ENCODE data around the gene ZC3H10. TPM values are rescaled to one million over a fixed set of nuclear protein-coding genes. Genes with fewer than 3 reads are reported as not detected.

Gene ZC3H10
- total RNA-seq, 1 donor from 2014 or later, result 5.8 TPM

- intact Hi-C loops (cut with DNase I), result no loop called here
- DNase-seq, result no peak
- ATAC-seq (ENCODE audit: poor library complexity), result no peak
Observed at GRCh38 chr12:56160193-56160763, 42.2 kb downstream of the ZC3H10 start.

GRCh38 chr12:56160894-56161689 is 43.0 kb downstream of the ZC3H10 start:
- intact Hi-C loops (cut with DNase I), result no loop called here
- DNase-seq (no peak), ATAC-seq (ENCODE audit: poor library complexity) (no peak)

- DNase-seq (no peak), ATAC-seq (ENCODE audit: poor library complexity) (no peak)
- intact Hi-C loops (cut with DNase I), result no loop called here
Observed at GRCh38 chr12:56161690-56162351, 43.8 kb downstream of the ZC3H10 start.

- intact Hi-C loops (cut with DNase I), result no loop called here
- DNase-seq (no peak), ATAC-seq (ENCODE audit: poor library complexity) (no peak)
Observed at GRCh38 chr12:56162468-56163290, 44.6 kb downstream of the ZC3H10 start.

- DNase-seq, result no peak
- intact Hi-C loops (cut with DNase I), result no loop called here
Observed at GRCh38 chr12:56163533-56164344, 45.7 kb downstream of the ZC3H10 start.

GRCh38 chr12:56164345-56164729 is 46.3 kb downstream of the ZC3H10 start:
- intact Hi-C loops (cut with DNase I), result no loop called here
- no peak for ATAC-seq (ENCODE audit: poor library complexity)

More at GRCh38 chr12:56163533-56164344, 45.7 kb downstream of the ZC3H10 start:
- ATAC-seq (ENCODE audit: poor library complexity), result no peak

GRCh38 chr12:56165369-56165768 is 47.3 kb downstream of the ZC3H10 start:
- ATAC-seq (ENCODE audit: poor library complexity) (peak; percentile 11), DNase-seq (no peak)
- intact Hi-C loops (cut with DNase I), result no loop called here

More at GRCh38 chr12:56164345-56164729, 46.3 kb downstream of the ZC3H10 start:
- no peak for DNase-seq

- ATAC-seq (ENCODE audit: poor library complexity) (no peak), DNase-seq (no peak)
- intact Hi-C loops (cut with DNase I), result no loop called here
Observed at GRCh38 chr12:56169229-56169759, 51.2 kb downstream of the ZC3H10 start.

GRCh38 chr12:56172839-56173238 is 54.8 kb downstream of the ZC3H10 start:
- intact Hi-C loops (cut with DNase I), result no loop called here
- DNase-seq (no peak), ATAC-seq (ENCODE audit: poor library complexity) (no peak)

Other genes starting within 250 kb of the ZC3H10 start
- 14.3 TPM for gene PYM1, start 190.4 kb upstream of the ZC3H10 start, total RNA-seq
- 9.5 TPM for gene DGKA, start 187.1 kb upstream of the ZC3H10 start, total RNA-seq
- gene PMEL, start 152.2 kb upstream of the ZC3H10 start, total RNA-seq, result 0.83 TPM
- 7.9 TPM for gene CDK2, start 151.4 kb upstream of the ZC3H10 start, total RNA-seq
- gene RAB5B, start 144.2 kb upstream of the ZC3H10 start, total RNA-seq, result 111 TPM
- gene SUOX, start 121.0 kb upstream of the ZC3H10 start, total RNA-seq, result 29.7 TPM
- gene IKZF4, start 97.2 kb upstream of the ZC3H10 start, total RNA-seq, result 7.0 TPM
- 34.6 TPM for gene RPS26, start 76.3 kb upstream of the ZC3H10 start, total RNA-seq
- gene ERBB3, start 38.1 kb upstream of the ZC3H10 start, total RNA-seq, result 4.8 TPM
- 68.0 TPM for gene PA2G4, start 13.7 kb upstream of the ZC3H10 start, total RNA-seq
- gene RPL41, start 1.6 kb upstream of the ZC3H10 start, total RNA-seq, result 1,888 TPM
- gene ESYT1, start 10.0 kb downstream of the ZC3H10 start, total RNA-seq, result 27.0 TPM
- gene MYL6B, start 34.3 kb downstream of the ZC3H10 start, total RNA-seq, result 42.7 TPM
- 513 TPM for gene MYL6, start 40.1 kb downstream of the ZC3H10 start, total RNA-seq
- gene SMARCC2, start 71.2 kb downstream of the ZC3H10 start, total RNA-seq, result 63.4 TPM
- 48.1 TPM for gene RNF41, start 103.7 kb downstream of the ZC3H10 start, total RNA-seq
- gene NABP2, start 106.1 kb downstream of the ZC3H10 start, total RNA-seq, result 18.8 TPM
- not detected for gene SLC39A5, start 111.8 kb downstream of the ZC3H10 start, total RNA-seq
- 24.6 TPM for gene ANKRD52, start 140.1 kb downstream of the ZC3H10 start, total RNA-seq
- 153 TPM for gene COQ10A, start 148.7 kb downstream of the ZC3H10 start, total RNA-seq
- gene CS, start 182.1 kb downstream of the ZC3H10 start, total RNA-seq, result 779 TPM
- 31.2 TPM for gene CNPY2, start 197.7 kb downstream of the ZC3H10 start, total RNA-seq
- 38.6 TPM for gene PAN2, start 215.7 kb downstream of the ZC3H10 start, total RNA-seq
- gene IL23A, start 220.6 kb downstream of the ZC3H10 start, total RNA-seq, result not detected
- 28.3 TPM for gene STAT2, start 241.8 kb downstream of the ZC3H10 start, total RNA-seq
- not detected for gene APOF, start 244.6 kb downstream of the ZC3H10 start, total RNA-seq

All from Right ventricle myocardium superior (tissue), 1 donor.